Stimulated activated naive CD8-positive, alpha-beta T cell treated with anti-CD3 and anti-CD28 coated beads, Interleukin-15, amount 100 ng/mL, for 72 hours (primary cell): ENCODE data around the gene RPS27.
"Not testable (repeated sequence)": the region's sequence is repeated elsewhere in the genome, so short reads cannot be mapped to it uniquely, and the experiment has no call there.

Experiments used
- ATAC-seq: fragments of 150-1000 bp; cut with Tn5 transposase; 2 replicates; pipeline ENCODE4 v1.10.0; 2021; ENCODE audit warnings: mild to moderate bottlenecking, moderate library complexity
- DNase-seq, 2 donors: peaks; one replicate each; pipeline ENCODE4 v3.0.0; 2021 to 2022
- H3K27ac Mint-ChIP-seq, 2 donors: one replicate each; pipeline ENCODE4 v1.8.0; 2022; ENCODE audit warnings: mild to moderate bottlenecking in 2 of 2, mixed read lengths in 2 of 2, moderate library complexity in 2 of 2
- H3K27me3 Mint-ChIP-seq: one replicate; pipeline ENCODE4 v1.8.0; 2022; ENCODE audit warnings: mixed read lengths
- H3K4me1 Mint-ChIP-seq: one replicate; pipeline ENCODE4 v1.8.0; 2022; ENCODE audit warnings: mild to moderate bottlenecking, mixed read lengths
- H3K4me3 Mint-ChIP-seq, 2 donors: one replicate each; pipeline ENCODE4 v1.8.0; 2022; ENCODE audit warnings: mild to moderate bottlenecking in 2 of 2, mixed read lengths in 2 of 2, moderate library complexity in 1 of 2
- H3K9me3 Mint-ChIP-seq, 2 donors: one replicate each; pipeline ENCODE4 v1.8.0; 2022; ENCODE audit warnings: mixed read lengths in 2 of 2

RPS27 gene

GRCh38 chr1:153991806-153992205 is 1.2 kb downstream of the RPS27 start:
- no peak for DNase-seq
- peak overlapping the region; percentile 83 to 96 for H3K4me3 Mint-ChIP-seq
- H3K27me3 Mint-ChIP-seq = no peaks in the 10 kb centered on the region
- ATAC-seq = no peak
- no peaks in the 10 kb centered on the region for H3K9me3 Mint-ChIP-seq
- H3K4me1 Mint-ChIP-seq = peaks cover 45% of the 10 kb centered on the region
- peak overlapping the region; percentile 99 to 100 for H3K27ac Mint-ChIP-seq

- DNase-seq = no peak
- peaks cover 31% of the 10 kb centered on the region for H3K4me1 Mint-ChIP-seq
- H3K9me3 Mint-ChIP-seq = no peaks in the 10 kb centered on the region
- H3K27ac Mint-ChIP-seq = no peak overlapping the region
- no peak overlapping the region for H3K4me3 Mint-ChIP-seq
- no peak for ATAC-seq
- H3K27me3 Mint-ChIP-seq = no peaks in the 10 kb centered on the region
These were observed 4.6 kb downstream of the RPS27 start for GRCh38 chr1:153995202-153995601.

GRCh38 chr1:153995640-153996039 is 5.1 kb downstream of the RPS27 start:
- Mint-ChIP-seq H3K27me3 (no peaks in the 10 kb centered on the region), H3K4me3 (no peak overlapping the region), H3K4me1 (peaks cover 27% of the 10 kb centered on the region), H3K27ac (no peak overlapping the region), H3K9me3 (no peaks in the 10 kb centered on the region)
- no peak for ATAC-seq
- DNase-seq = no peak

- not testable (repeated sequence) for ATAC-seq, H3K9me3 Mint-ChIP-seq
- peak overlapping the region in 1 of 2 donors; percentile 67 for H3K27ac Mint-ChIP-seq
These were observed 6.3 kb downstream of the RPS27 start for GRCh38 chr1:153996882-153997281.

GRCh38 chr1:154000420-154000819 is 9.9 kb downstream of the RPS27 start:
- Mint-ChIP-seq H3K27me3 (no peaks in the 10 kb centered on the region), H3K27ac (peak overlapping the region in 1 of 2 donors; percentile 34), H3K4me1 (no peaks in the 10 kb centered on the region), H3K9me3 (no peaks in the 10 kb centered on the region), H3K4me3 (no peak overlapping the region)
- DNase-seq (no peak), ATAC-seq (no peak)

More at GRCh38 chr1:153996882-153997281, 6.3 kb downstream of the RPS27 start:
- H3K27me3 Mint-ChIP-seq, H3K4me3 Mint-ChIP-seq, DNase-seq: not testable (repeated sequence)
- H3K4me1 Mint-ChIP-seq = peaks cover 17% of the 10 kb centered on the region

GRCh38 chr1:154006136-154006535 is 15.6 kb downstream of the RPS27 start:
- Mint-ChIP-seq H3K4me1 (no peaks in the 10 kb centered on the region), H3K9me3 (no peaks in the 10 kb centered on the region), H3K27ac (no peak overlapping the region), H3K27me3 (no peaks in the 10 kb centered on the region), H3K4me3 (no peak overlapping the region)
- no peak for DNase-seq
- ATAC-seq = no peak

GRCh38 chr1:154012129-154012528 is 21.6 kb downstream of the RPS27 start:
- DNase-seq = no peak
- H3K4me3 Mint-ChIP-seq = no peak overlapping the region
- H3K27ac Mint-ChIP-seq = no peak overlapping the region
- H3K9me3 Mint-ChIP-seq = no peaks in the 10 kb centered on the region
- no peak for ATAC-seq
- H3K4me1 Mint-ChIP-seq = peaks cover 5% of the 10 kb centered on the region
- no peaks in the 10 kb centered on the region for H3K27me3 Mint-ChIP-seq

- not testable (repeated sequence) for H3K27ac Mint-ChIP-seq, H3K27me3 Mint-ChIP-seq, H3K4me3 Mint-ChIP-seq, ATAC-seq, H3K4me1 Mint-ChIP-seq, H3K9me3 Mint-ChIP-seq, DNase-seq
These were observed 22.0 kb downstream of the RPS27 start for GRCh38 chr1:154012543-154012942.

GRCh38 chr1:154014154-154014907 is 23.8 kb downstream of the RPS27 start:
- DNase-seq (no peak), ATAC-seq (no peak)
- Mint-ChIP-seq H3K4me3 (no peak overlapping the region), H3K27me3 (no peaks in the 10 kb centered on the region), H3K9me3 (no peaks in the 10 kb centered on the region), H3K4me1 (peaks cover 5% of the 10 kb centered on the region), H3K27ac (peak overlapping the region in 1 of 2 donors; percentile 28)

GRCh38 chr1:154019269-154019668 is 28.7 kb downstream of the RPS27 start:
- H3K4me3 Mint-ChIP-seq = no peak overlapping the region

GRCh38 chr1:154019940-154020339 is 29.4 kb downstream of the RPS27 start:
- H3K4me3 Mint-ChIP-seq = no peak overlapping the region
- H3K27me3 Mint-ChIP-seq = no peaks in the 10 kb centered on the region
- no peak overlapping the region for H3K27ac Mint-ChIP-seq
- H3K4me1 Mint-ChIP-seq = no peaks in the 10 kb centered on the region
- no peaks in the 10 kb centered on the region for H3K9me3 Mint-ChIP-seq
- DNase-seq (no peak), ATAC-seq (no peak)

More at GRCh38 chr1:154019269-154019668, 28.7 kb downstream of the RPS27 start:
- Mint-ChIP-seq H3K4me1 (peaks cover 3% of the 10 kb centered on the region), H3K27me3 (no peaks in the 10 kb centered on the region), H3K9me3 (no peaks in the 10 kb centered on the region), H3K27ac (no peak overlapping the region)
- DNase-seq = no peak
- ATAC-seq = no peak

GRCh38 chr1:154033697-154034096 is 43.1 kb downstream of the RPS27 start:
- H3K4me1 Mint-ChIP-seq, H3K27me3 Mint-ChIP-seq: not testable (repeated sequence)

More at GRCh38 chr1:154033697-154034096, 43.1 kb downstream of the RPS27 start:
- H3K27ac Mint-ChIP-seq, DNase-seq, ATAC-seq, H3K9me3 Mint-ChIP-seq, H3K4me3 Mint-ChIP-seq: not testable (repeated sequence)
